Measurements from ENCODE around the gene KLHL30.

- TF ChIP-seq CTCF (IDR thresholded peaks at IDR 0.05) (no peak), POLR2AphosphoS5 (IDR thresholded peaks at IDR 0.05; ENCODE audit: insufficient read depth in 1 of 2, low read depth in 1 of 2) (no peak)
These were observed 3.3 kb downstream of the KLHL30 start for GRCh38 chr2:238141541-238142318.

All from vagina (tissue), 2 donors.